HepG2 (cell line): ENCODE data around the gene IGIP. TPM values are rescaled to one million over a fixed set of nuclear protein-coding genes. Genes with fewer than 3 reads are reported as not detected.

Experiments
- ASH2L ChIP-seq: fragments of 300-600, 200-600 bp; sonication (generic); IDR thresholded peaks from 2 replicates; pipeline ENCODE4 v1.7.0; 2017; ENCODE audit warnings: low read depth, mild to moderate bottlenecking, moderate library complexity, mixed read lengths, low read length; ENCODE audit not compliant: insufficient read length
- BATF2 ChIP-seq: sonication (generic); formaldehyde crosslinking; IDR thresholded peaks from 2 replicates; pipeline ENCODE4 v1.8.0; 2022; ENCODE audit warnings: mild to moderate bottlenecking, missing genetic modification reagents, moderate library complexity
- BRCA1 ChIP-seq: sonication (generic); formaldehyde crosslinking; IDR thresholded peaks from 2 replicates; pipeline ENCODE4 v1.4.0; 2020; ENCODE audit warnings: missing genetic modification reagents
- ETV6 ChIP-seq: sonication (generic); formaldehyde crosslinking; conservative IDR thresholded peaks from 2 replicates; pipeline ENCODE4 v1.4.0; 2020; ENCODE audit warnings: missing genetic modification reagents
- HES4 ChIP-seq: sonication (generic); formaldehyde crosslinking; IDR thresholded peaks from 2 replicates; pipeline ENCODE4 v1.9.0; 2021; ENCODE audit warnings: mild to moderate bottlenecking, missing genetic modification reagents, borderline replicate concordance
- HOXA7 ChIP-seq: sonication (generic); formaldehyde crosslinking; IDR thresholded peaks from 2 replicates; pipeline ENCODE4 v1.8.1; 2022; ENCODE audit warnings: mild to moderate bottlenecking, missing genetic modification reagents, moderate library complexity
- KLF12 ChIP-seq: sonication (generic); formaldehyde crosslinking; IDR thresholded peaks from 2 replicates; pipeline ENCODE4 v1.4.0; 2020; ENCODE audit warnings: missing genetic modification reagents, borderline replicate concordance
- MAX ChIP-seq: IDR thresholded peaks from 2 replicates; pipeline ENCODE4 v1.6.1; 2012; ENCODE audit warnings: inconsistent platforms
- MIER2 ChIP-seq: IDR thresholded peaks from 2 replicates; pipeline ENCODE4 v1.6.1; 2016; ENCODE audit warnings: missing biosample characterization, missing genetic modification reagents
- MIXL1 ChIP-seq: IDR thresholded peaks from 2 replicates; pipeline ENCODE4 v1.6.1; 2016
- NFE2L1 ChIP-seq: sonication (generic); formaldehyde crosslinking; IDR thresholded peaks from 2 replicates; pipeline ENCODE4 v1.4.0; 2020; ENCODE audit warnings: missing genetic modification reagents, mild to moderate bottlenecking, borderline replicate concordance
- PTBP1 ChIP-seq: fragments of 200-400 bp; formaldehyde crosslinking; IDR thresholded peaks from 2 replicates; pipeline ENCODE4 v1.6.1; 2018; ENCODE audit warnings: low read length, low read depth; ENCODE audit not compliant: poor library complexity, severe bottlenecking
- REST ChIP-seq, 2 experiments: IDR thresholded peaks; 2 replicates each; pipeline ENCODE4 v1.6.1; 2011 to 2012; ENCODE audit warnings: low read length in 2 of 2, borderline replicate concordance in 1 of 2, low read depth in 1 of 2, mild to moderate bottlenecking in 1 of 2, moderate library complexity in 1 of 2
- RNF2 ChIP-seq: fragments of 450-650 bp; conservative IDR thresholded peaks from 2 replicates; pipeline ENCODE4 v1.6.1; 2016; ENCODE audit warnings: low read depth
- SOX13 ChIP-seq, 3 experiments: fragments of 450-650 bp in 1 of 3; sonication (generic) in 1 of 3; formaldehyde crosslinking in 1 of 3; IDR thresholded peaks in 2 of 3; conservative IDR thresholded peaks in 1 of 3; 2 replicates each; pipeline versions ENCODE4 v1.5.0 to v1.6.1; 2016 to 2020; ENCODE audit warnings: antibody characterized with exemption in 1 of 3, mild to moderate bottlenecking in 1 of 3, missing compliant biosample characterization in 1 of 3, missing genetic modification reagents in 1 of 3, moderate library complexity in 1 of 3
- TEF ChIP-seq: sonication (generic); formaldehyde crosslinking; IDR thresholded peaks from 2 replicates; pipeline ENCODE4 v1.5.0; 2020; ENCODE audit warnings: missing genetic modification reagents
- ZNF570 ChIP-seq: sonication (generic); formaldehyde crosslinking; IDR thresholded peaks from 2 replicates; pipeline ENCODE4 v1.4.0; 2020; ENCODE audit warnings: mild to moderate bottlenecking, missing genetic modification reagents, borderline replicate concordance
- ZNF740 ChIP-seq: sonication (generic); formaldehyde crosslinking; IDR thresholded peaks from 2 replicates; pipeline ENCODE4 v1.4.0; 2020; ENCODE audit warnings: missing genetic modification reagents
- ZNF761 ChIP-seq: sonication (generic); formaldehyde crosslinking; conservative IDR thresholded peaks from 2 replicates; pipeline ENCODE4 v1.4.0; 2020; ENCODE audit warnings: mild to moderate bottlenecking, missing genetic modification reagents
- polyA plus RNA-seq, 8 experiments: library from polyadenylated mRNA; depleted of rRNA in 3 of 8; stranded (reverse) in 7 of 8; unstranded in 1 of 8; fragments of >200 nt; fragmentation: Illumina TruSeq in 4 of 8; extraction: Trizol in 4 of 8; gene quantifications; 2 replicates each; pipeline versions ENCODE4 v1.2.1 to v1.2.3, GENCODE V29; 2011 to 2016; ENCODE audit warnings: low read depth in 4 of 8, missing spikeins in 1 of 8, mixed read lengths in 1 of 8; ENCODE audit not compliant: insufficient read depth in 1 of 8
- total RNA-seq, 5 experiments: library from RNA; depleted of rRNA; stranded (reverse); fragments of >200 nt; fragmentation: Illumina TruSeq; extraction: Trizol; gene quantifications; 2 replicates each; pipeline ENCODE4 v1.2.3, GENCODE V29; 2016; ENCODE audit warnings: low read depth in 1 of 5

IGIP gene
- total and polyA plus RNA-seq, 2 of the 13 experiments (the other 11 are each of a cell fraction or from before 2014, with no cell fraction given) = 1.7 to 2.1 TPM

GRCh38 chr5:140113699-140114263 lies 12.0 kb upstream of the IGIP start, which contains the start of gene PURA (continued):
- TF ChIP-seq REST (IDR thresholded peaks at IDR 0.05; ENCODE audit: borderline replicate concordance in 1 of 2, low read depth in 1 of 2, low read length in 2 of 2) (no peak), MAX (peak; percentile 82), ASH2L (peak; percentile 40), ZNF570 (CRISPR knock-in tag) (no peak), RNF2 (no peak), KLF12 (no peak), ZNF740 (CRISPR knock-in tag) (peak; percentile 82; the same call in 1 of the 2 replicates), SOX13 (IDR thresholded peaks at IDR 0.05) (no peak), SOX13 (CRISPR knock-in tag; conservative IDR thresholded peaks at IDR 0.05 in 1 of 2, IDR thresholded peaks at IDR 0.05 in 1 of 2) (peak in 1 of 2 experiments; percentile 33; a peak in 1 of 4 replicates), TEF (CRISPR knock-in tag) (no peak), BATF2 (CRISPR knock-in tag) (no peak), HOXA7 (no peak), HES4 (CRISPR knock-in tag) (no peak), BRCA1 (CRISPR knock-in tag) (no peak), NFE2L1 (CRISPR knock-in tag) (no peak), MIXL1 (no peak), ZNF761 (CRISPR knock-in tag) (no peak; the same call in 1 of the 2 replicates), MIER2 (CRISPR knock-in tag) (no peak), ETV6 (CRISPR knock-in tag) (no peak), PTBP1 (no peak)
